Measurements from ENCODE around the gene EXOC3.

The EXOC3 gene

GRCh38 chr5:458547-459353, 15.8 kb downstream of the EXOC3 start:
- DNase-seq = peak; percentile 74

GRCh38 chr5:459562-460272, 16.7 kb downstream of the EXOC3 start:
- no peak for DNase-seq

GRCh38 chr5:460273-460625, 17.3 kb downstream of the EXOC3 start:
- DNase-seq = no peak

GRCh38 chr5:462051-462481, 19.1 kb downstream of the EXOC3 start:
- no peak for DNase-seq

GRCh38 chr5:463301-463700, 20.3 kb downstream of the EXOC3 start:
- DNase-seq = no peak

GRCh38 chr5:463952-464351, 21.0 kb downstream of the EXOC3 start:
- peak; percentile 85 for DNase-seq

- no peak for DNase-seq
These were observed 21.5 kb downstream of the EXOC3 start for GRCh38 chr5:464446-464842.

- peak; percentile 1 for DNase-seq
These were observed 22.0 kb downstream of the EXOC3 start for GRCh38 chr5:464843-465590.

GRCh38 chr5:465591-466403, 22.8 kb downstream of the EXOC3 start:
- DNase-seq = peak; percentile 2

GRCh38 chr5:466661-467310, 23.8 kb downstream of the EXOC3 start:
- DNase-seq = peak; percentile 1

GRCh38 chr5:468401-468800, 25.4 kb downstream of the EXOC3 start:
- DNase-seq = peak; percentile 3

- DNase-seq = no peak
These were observed 26.9 kb downstream of the EXOC3 start for GRCh38 chr5:469752-470483.

GRCh38 chr5:470961-471749, 28.2 kb downstream of the EXOC3 start:
- DNase-seq = no peak

- DNase-seq = peak; percentile 1
These were observed 28.7 kb downstream of the EXOC3 start for GRCh38 chr5:471750-472058.

- peak; percentile 18 for DNase-seq
These were observed 29.2 kb downstream of the EXOC3 start for GRCh38 chr5:472076-472655.

- peak; percentile 94 for DNase-seq
These were observed 29.9 kb downstream of the EXOC3 start for GRCh38 chr5:472656-473550.

- DNase-seq = peak; percentile 40
These were observed 30.7 kb downstream of the EXOC3 start for GRCh38 chr5:473551-474192.

- peak; percentile 2 for DNase-seq
These were observed 31.4 kb downstream of the EXOC3 start for GRCh38 chr5:474232-474839.

Data from stimulated activated CD4-positive, alpha-beta T cell treated with anti-CD3 and anti-CD28 coated beads, Interleukin-4, amount 100 ng/mL, for 1 hour (primary cell).